Measurements from ENCODE around the gene ZNF350.

The ZNF350 gene

DNA sequence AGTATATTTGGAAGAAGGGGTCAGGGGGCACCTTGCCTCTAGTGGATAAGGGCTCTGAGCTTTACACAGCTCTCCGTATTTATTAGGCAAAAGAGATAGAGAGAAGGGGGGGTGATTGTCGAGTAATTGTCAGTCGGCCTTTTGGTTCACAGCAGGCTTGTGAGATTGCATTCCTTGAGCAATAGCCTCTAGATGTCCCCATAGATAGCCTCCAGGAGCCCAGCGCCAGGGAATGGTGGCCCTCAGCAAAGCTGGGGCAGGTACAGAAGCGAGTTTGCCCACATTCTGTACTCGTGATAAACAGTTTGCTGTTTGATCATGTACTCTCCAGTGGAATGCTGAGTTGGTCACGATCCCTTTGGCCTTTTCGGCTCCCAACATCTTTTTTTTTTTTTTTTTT, 54.7 kb downstream of the ZNF350 start:
- H3K4me3 ChIP-seq (ENCODE audit: low read depth, low read length): no peak overlapping the region
- DNase-seq (ENCODE audit: low read depth): no peak
- TF ChIP-seq, protein P1, sequence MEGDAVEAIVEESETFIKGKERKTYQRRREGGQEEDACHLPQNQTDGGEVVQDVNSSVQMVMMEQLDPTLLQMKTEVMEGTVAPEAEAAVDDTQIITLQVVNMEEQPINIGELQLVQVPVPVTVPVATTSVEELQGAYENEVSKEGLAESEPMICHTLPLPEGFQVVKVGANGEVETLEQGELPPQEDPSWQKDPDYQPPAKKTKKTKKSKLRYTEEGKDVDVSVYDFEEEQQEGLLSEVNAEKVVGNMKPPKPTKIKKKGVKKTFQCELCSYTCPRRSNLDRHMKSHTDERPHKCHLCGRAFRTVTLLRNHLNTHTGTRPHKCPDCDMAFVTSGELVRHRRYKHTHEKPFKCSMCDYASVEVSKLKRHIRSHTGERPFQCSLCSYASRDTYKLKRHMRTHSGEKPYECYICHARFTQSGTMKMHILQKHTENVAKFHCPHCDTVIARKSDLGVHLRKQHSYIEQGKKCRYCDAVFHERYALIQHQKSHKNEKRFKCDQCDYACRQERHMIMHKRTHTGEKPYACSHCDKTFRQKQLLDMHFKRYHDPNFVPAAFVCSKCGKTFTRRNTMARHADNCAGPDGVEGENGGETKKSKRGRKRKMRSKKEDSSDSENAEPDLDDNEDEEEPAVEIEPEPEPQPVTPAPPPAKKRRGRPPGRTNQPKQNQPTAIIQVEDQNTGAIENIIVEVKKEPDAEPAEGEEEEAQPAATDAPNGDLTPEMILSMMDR (IDR thresholded peaks at IDR 0.05; ENCODE audit: low read depth, low read length): no peak
- TF ChIP-seq POLR2A (IDR thresholded peaks at IDR 0.05; ENCODE audit: extremely low read depth, insufficient read length) (no peak), MYC (IDR thresholded peaks at IDR 0.05; ENCODE audit: low read depth, low read length) (no peak), MAX (IDR thresholded peaks at IDR 0.05; ENCODE audit: low read depth, low read length) (no peak)

DNA sequence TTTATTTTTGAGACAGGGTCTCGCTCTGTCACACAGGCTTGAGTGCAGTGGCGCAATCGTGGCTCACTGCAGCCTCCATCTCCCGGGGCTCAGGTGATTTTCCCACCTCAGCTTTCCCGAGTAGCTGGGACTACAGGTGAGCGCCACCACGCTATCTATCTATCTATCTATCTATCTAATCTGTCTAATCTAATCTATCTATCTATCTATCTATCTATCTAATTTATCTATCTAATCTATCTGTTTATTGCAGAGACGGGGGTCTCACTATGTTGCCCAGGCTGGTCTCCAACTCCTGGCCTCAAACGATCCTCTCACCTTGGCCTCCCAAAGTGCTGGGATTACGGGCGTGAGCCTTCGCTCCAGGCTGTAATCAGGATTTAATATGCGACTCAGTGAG, 58.8 kb downstream of the ZNF350 start:
- TF ChIP-seq MAX (IDR thresholded peaks at IDR 0.05; ENCODE audit: low read depth, low read length) (no peak), POLR2A (IDR thresholded peaks at IDR 0.05; ENCODE audit: extremely low read depth, insufficient read length) (no peak), MYC (IDR thresholded peaks at IDR 0.05; ENCODE audit: low read depth, low read length) (no peak)
- TF ChIP-seq, protein P1 (IDR thresholded peaks at IDR 0.05; ENCODE audit: low read depth, low read length): no peak
- no peak for DNase-seq (ENCODE audit: low read depth)
- peak overlapping the region; percentile 91 for H3K4me3 ChIP-seq (ENCODE audit: low read depth, low read length)

DNA sequence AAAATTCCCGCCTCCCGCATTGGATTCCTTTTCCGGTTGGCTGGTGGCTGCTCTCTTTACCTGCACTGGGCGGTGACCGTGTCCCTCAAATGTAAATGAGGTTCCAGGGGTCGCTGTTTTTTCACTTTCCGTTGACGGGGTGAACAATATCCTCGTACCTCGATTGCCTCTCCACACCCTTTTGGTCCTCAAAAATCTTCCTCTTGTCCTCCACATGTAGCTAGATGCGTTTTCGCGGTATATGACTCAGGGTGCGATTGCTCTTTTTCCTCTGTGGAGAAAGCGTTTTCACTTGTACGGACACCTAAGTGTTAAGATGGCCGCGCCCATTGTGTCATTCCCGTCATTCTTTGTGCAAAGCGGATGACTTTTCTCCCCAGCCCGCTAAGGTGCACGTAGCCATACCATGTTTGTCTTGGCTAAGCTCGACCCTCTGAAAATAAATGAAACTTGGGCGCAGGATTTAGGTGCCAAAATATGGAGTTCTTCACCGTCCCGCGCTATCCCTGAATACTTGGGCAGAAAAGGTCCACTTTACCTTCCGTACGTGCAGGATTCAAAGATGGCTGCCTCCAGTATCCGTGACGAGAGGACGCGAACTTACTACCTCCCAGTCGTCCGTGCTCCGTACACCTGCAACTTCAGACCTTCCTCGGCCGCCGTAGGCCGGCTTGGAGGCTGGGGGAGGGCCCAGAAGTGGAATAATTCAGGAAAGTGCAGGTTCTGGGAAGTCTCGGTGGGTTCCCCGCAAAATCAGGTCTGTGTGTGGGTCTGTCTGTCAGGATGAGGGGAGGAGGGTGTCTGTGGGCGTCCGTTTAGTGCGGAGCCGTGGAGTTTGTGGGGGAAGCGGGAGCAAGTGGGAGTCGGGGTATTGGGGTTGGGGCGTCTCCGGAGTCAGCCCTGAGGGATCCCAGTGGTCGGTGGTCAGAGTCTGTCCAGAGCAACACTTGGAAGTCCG, 59.6 kb downstream of the ZNF350 start, which contains the start of gene ZNF613:
TSS of gene ZNF613 (plus strand) at position 689 of the 958 bp plus-strand sequence. CDS start 8,749 bp downstream, outside the sequence.
- peak within 1 kb of the TSS; percentile 91 for H3K4me3 ChIP-seq (ENCODE audit: low read depth, low read length)
- TF ChIP-seq MAX (IDR thresholded peaks at IDR 0.05; ENCODE audit: low read depth, low read length) (peak; percentile 89), MYC (IDR thresholded peaks at IDR 0.05; ENCODE audit: low read depth, low read length) (no peak; the same call in 1 of the 2 replicates), POLR2A (IDR thresholded peaks at IDR 0.05; ENCODE audit: extremely low read depth, insufficient read length) (no peak)
- peak; percentile 94 for DNase-seq (ENCODE audit: low read depth)

DNA sequence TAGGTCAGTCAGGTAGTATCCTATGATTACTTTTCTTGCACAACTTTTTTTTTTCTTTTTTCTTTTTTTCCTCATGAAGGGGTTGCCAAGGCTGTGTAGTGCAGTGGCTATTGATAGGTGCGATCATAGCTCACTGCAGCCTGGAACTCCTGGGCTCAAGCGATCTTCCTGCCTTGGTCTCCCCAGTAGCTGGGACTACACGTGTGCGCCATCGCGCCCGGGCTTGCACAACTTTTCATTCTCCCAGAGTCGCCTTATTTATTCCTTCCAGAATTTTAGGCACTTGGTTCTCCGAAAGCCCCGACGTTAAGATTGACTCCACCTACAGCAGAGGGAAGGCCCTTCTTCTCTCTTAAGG, 60.2 kb downstream of the ZNF350 start:
- no peak for DNase-seq (ENCODE audit: low read depth)
- no peak overlapping the region for H3K4me3 ChIP-seq (ENCODE audit: low read depth, low read length)
- TF ChIP-seq MAX (IDR thresholded peaks at IDR 0.05; ENCODE audit: low read depth, low read length) (no peak), POLR2A (IDR thresholded peaks at IDR 0.05; ENCODE audit: extremely low read depth, insufficient read length) (no peak), MYC (IDR thresholded peaks at IDR 0.05; ENCODE audit: low read depth, low read length) (no peak)
- TF ChIP-seq, protein P1 (IDR thresholded peaks at IDR 0.05; ENCODE audit: low read depth, low read length): no peak

- no peak overlapping the region for H3K4me3 ChIP-seq (ENCODE audit: low read depth, low read length)
- TF ChIP-seq POLR2A (IDR thresholded peaks at IDR 0.05; ENCODE audit: extremely low read depth, insufficient read length): no peak
- no peak for TF ChIP-seq MAX (IDR thresholded peaks at IDR 0.05; ENCODE audit: low read depth, low read length)
- no peak for DNase-seq (ENCODE audit: low read depth)
Observed at GRCh38 chr19:51921949-51922348, 64.7 kb downstream of the ZNF350 start.

- no peak for TF ChIP-seq POLR2A (IDR thresholded peaks at IDR 0.05; ENCODE audit: extremely low read depth, insufficient read length)
- no peak for TF ChIP-seq MAX (IDR thresholded peaks at IDR 0.05; ENCODE audit: low read depth, low read length)
- TF ChIP-seq MYC (IDR thresholded peaks at IDR 0.05; ENCODE audit: low read depth, low read length): no peak
- TF ChIP-seq, protein P1 (IDR thresholded peaks at IDR 0.05; ENCODE audit: low read depth, low read length): no peak
- DNase-seq (ENCODE audit: low read depth): no peak
Observed at GRCh38 chr19:51919606-51920005, 67.0 kb downstream of the ZNF350 start.

More at GRCh38 chr19:51919606-51920005, 67.0 kb downstream of the ZNF350 start:
- no peak overlapping the region for H3K4me3 ChIP-seq (ENCODE audit: low read depth, low read length)
